HG03280 (cell line): ENCODE results near the gene ST6GAL1.

ENCODE experiments used
- ATAC-seq: cut with Tn5 transposase; IDR thresholded peaks from one replicate; pipeline ENCODE4 v1.9.1; 2021; ENCODE audit warnings: mild to moderate bottlenecking, moderate library complexity; ENCODE audit not compliant: unreplicated experiment

ST6GAL1 gene

GRCh38 chr3:187102073-187102634 is 171.8 kb downstream of the ST6GAL1 start:
- no peak for ATAC-seq

- ATAC-seq, result no peak
Observed at GRCh38 chr3:187103251-187103650, 172.9 kb downstream of the ST6GAL1 start.

- ATAC-seq, result no peak
Observed at GRCh38 chr3:187104342-187104741, 174.0 kb downstream of the ST6GAL1 start.

- no peak for ATAC-seq
Observed at GRCh38 chr3:187104933-187105332, 174.6 kb downstream of the ST6GAL1 start.

- no peak for ATAC-seq
Observed at GRCh38 chr3:187105700-187106099, 175.4 kb downstream of the ST6GAL1 start.

GRCh38 chr3:187107989-187108388 is 177.7 kb downstream of the ST6GAL1 start:
- no peak for ATAC-seq

- ATAC-seq, result no peak
Observed at GRCh38 chr3:187110156-187110555, 179.8 kb downstream of the ST6GAL1 start.

GRCh38 chr3:187112934-187113793 is 182.8 kb downstream of the ST6GAL1 start:
- peak; percentile 48 for ATAC-seq

- no peak for ATAC-seq
Observed at GRCh38 chr3:187114511-187114910, 184.2 kb downstream of the ST6GAL1 start.

- no peak for ATAC-seq
Observed at GRCh38 chr3:187120326-187120725, 190.0 kb downstream of the ST6GAL1 start.

- no peak for ATAC-seq
Observed at GRCh38 chr3:187122261-187122660, 191.9 kb downstream of the ST6GAL1 start.

- ATAC-seq, result peak; percentile 71
Observed at GRCh38 chr3:187125319-187126031, 195.1 kb downstream of the ST6GAL1 start.
